ENCODE measurements around the gene VEZF1.

The VEZF1 gene

DNA sequence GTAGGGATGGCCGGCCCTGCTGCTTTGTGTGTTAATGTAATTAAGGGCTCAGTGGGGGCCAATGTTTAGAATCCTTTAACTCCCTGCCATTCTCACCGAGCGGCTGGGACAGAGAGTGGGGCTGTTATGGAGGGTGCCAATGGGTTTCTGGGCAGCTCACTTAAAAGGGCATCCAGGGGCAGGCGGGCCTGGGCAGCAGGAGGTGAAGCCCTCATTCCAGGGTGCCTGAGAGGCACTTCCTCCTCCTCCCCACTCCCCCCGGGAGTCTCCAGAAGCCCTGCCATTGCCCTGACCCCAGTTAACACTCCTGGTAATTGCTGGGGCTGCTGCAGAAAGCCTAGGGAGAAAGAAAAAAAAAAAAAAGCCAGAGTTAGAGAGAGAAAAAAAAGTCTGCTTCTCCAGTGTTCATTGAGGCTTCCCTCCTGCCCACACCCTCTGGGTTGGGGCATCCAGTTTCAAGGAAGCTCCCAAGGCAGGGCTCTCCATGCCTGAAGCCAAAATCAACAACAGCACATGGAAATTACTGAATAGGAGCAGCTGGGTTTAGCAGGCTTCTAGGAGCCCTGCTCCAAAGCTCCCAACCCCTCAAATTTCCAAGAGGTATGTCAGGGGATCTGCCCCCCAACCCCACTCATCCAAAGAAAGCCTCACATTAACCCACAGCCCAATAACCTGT lies 60.9 kb downstream of the VEZF1 start:
- DNase-seq = no peak

DNA sequence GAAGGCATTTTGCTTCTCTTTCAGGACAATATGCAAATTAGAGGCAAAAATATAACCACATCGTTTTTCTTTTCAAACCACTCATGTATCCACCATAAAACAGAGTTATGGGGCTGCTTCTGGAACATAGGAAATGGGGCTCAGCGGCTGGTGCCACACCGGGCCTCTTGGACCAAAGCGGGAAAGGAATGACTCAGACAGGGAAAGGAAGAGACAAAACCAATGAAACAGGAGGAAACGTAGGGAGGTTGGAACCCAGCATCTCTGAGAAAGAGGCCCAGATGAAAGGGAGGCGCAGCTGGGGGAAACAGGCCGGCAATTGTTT lies 61.4 kb downstream of the VEZF1 start:
- DNase-seq = no peak

DNA sequence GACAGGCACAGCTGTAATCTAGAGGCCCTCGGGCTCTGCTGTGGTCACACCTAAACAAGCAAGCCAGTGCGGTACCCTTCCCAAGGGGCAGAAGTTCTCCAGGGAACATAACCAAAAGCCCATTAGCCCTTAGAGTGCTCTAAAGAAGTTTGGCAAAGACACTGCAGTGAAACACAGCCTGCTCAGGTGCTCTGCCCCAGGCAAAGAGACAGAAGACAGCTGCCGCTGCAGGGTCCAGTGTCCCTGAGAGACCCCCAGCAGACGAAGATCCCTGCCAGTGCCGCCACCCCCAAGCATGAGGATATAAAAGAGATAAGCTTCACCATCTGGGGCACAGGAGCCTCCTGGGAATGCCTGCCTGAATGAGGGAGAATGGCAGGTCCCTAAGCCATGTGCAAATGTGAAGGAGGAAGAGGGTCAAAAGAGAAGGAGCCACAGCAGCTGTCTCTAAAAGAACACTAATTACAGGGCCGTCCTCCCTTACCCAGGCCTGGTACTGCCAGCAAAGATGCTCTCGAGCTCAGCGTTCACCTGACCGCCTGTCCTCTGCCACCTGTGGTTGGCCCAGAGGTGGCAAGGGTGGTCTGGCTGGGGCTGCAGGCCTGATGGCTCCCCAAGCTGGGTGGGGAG lies 62.6 kb downstream of the VEZF1 start:
- DNase-seq = no peak

DNA sequence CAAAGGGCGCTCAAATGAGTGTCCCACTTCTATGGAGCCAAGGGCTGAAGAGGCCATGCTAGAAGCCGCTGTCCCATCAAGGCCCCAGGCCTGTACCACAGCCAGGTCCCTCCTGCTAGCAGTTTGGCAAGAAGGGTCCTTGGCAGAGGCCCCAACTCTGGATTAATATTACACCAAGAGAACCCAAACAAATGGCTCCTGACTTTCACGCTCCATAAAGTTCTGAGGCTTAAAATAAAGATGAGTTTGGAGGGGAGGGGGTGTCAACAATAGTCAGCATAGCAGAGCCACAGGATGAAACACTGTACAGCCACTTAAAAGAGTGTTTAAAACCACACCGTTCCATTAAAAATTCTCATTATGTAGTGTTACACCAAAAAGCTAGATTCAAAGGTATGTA lies 63.4 kb downstream of the VEZF1 start:
- no peak for DNase-seq
